GM23338 (cell line): ENCODE measurements around the gene ALDH16A1.

Source experiments
- CTCF ChIP-seq, 2 experiments: fragments of 200-600 bp in 1 of 2; sonication (generic) in 1 of 2; conservative IDR thresholded peaks; 2 replicates each; pipeline versions ENCODE4 v1.5.1 to v1.6.1; 2016 to 2017; ENCODE audit warnings: antibody characterized with exemption in 2 of 2, low read depth in 2 of 2, mild to moderate bottlenecking in 2 of 2, moderate library complexity in 1 of 2
- POLR2AphosphoS5 ChIP-seq: IDR thresholded peaks from 2 replicates; pipeline ENCODE4 v1.6.1; 2016; ENCODE audit warnings: antibody characterized with exemption, low read depth

GRCh38 chr19:49432141-49433073, 20.6 kb upstream of the ALDH16A1 start:
- TF ChIP-seq CTCF (conservative IDR thresholded peaks at IDR 0.05; ENCODE audit: low read depth in 2 of 2) (peak in 1 of 2 experiments; percentile 24; a peak in 2 of 4 replicates), POLR2AphosphoS5 (peak; percentile 74)
